Pancreas (tissue), 10 donors: ENCODE results near the gene KIDINS220. TPM values are rescaled to one million over a fixed set of nuclear protein-coding genes. Genes with fewer than 3 reads are reported as not detected.
A peak's percentile ranks its signal among the peaks of the same experiment; 100 is the strongest.

Experiments used
- ATAC-seq, 4 donors: fragments of 200-7000 bp; cut with Tn5 transposase; one replicate each; pipeline versions ENCODE4 v1.8.0 to v1.9.1; 2020; ENCODE audit warnings: mild to moderate bottlenecking in 4 of 4, moderate library complexity in 4 of 4
- DNase-seq, 6 donors: peaks; one replicate each; pipeline ENCODE4 v3.0.0-alpha.2; 2020
- FAIRE-seq: peaks from 2 replicates; lab custom pipeline; 2012; peaks lifted over from hg19 to GRCh38; lab: Jason Lieb, UNC
- H3K27ac ChIP-seq, 4 donors: fragments of 200-600 bp; sonication (generic); 1 replicate in 3 of 4; 2 replicates in 1 of 4; pipeline versions ENCODE4 v1.5.0 to v1.8.0; 2020
- H3K27me3 ChIP-seq, 4 donors: fragments of 200-600 bp; one replicate each; pipeline ENCODE4 v1.8.0; 2021
- H3K36me3 ChIP-seq, 3 donors: fragments of 200-600 bp; sonication (generic) in 1 of 3; one replicate each; pipeline versions ENCODE4 v1.5.0 to v1.8.0; 2020 to 2021
- H3K4me1 ChIP-seq, 3 donors: fragments of 200-600 bp; one replicate each; pipeline ENCODE4 v1.8.0; 2021
- H3K4me3 ChIP-seq, 4 donors: fragments of 200-600 bp; sonication (generic) in 2 of 4; one replicate each; pipeline versions ENCODE4 v1.5.0 to v1.8.0; 2020 to 2021
- H3K9me3 ChIP-seq, 4 donors: fragments of 200-600 bp; one replicate each; pipeline ENCODE4 v1.8.0; 2021
- CTCF ChIP-seq, 4 donors: fragments of 200-600 bp; sonication (generic) in 3 of 4; IDR thresholded peaks; one replicate each; pipeline versions ENCODE4 v1.5.0 to v1.8.0; 2021; ENCODE audit warnings: antibody characterized with exemption in 4 of 4
- WGBS, 2 donors: extraction: QIAGEN DNeasy Blood & Tissue Kit; methylation state at CpG; one replicate each; pipeline ENCODE4 v1.1.7; 2013; 5-methylcytosine and 5-hydroxymethylcytosine counted together
- intact Hi-C, 3 donors: fragments of 100-400 bp; cut with DNase I; formaldehyde crosslinking; loops; one replicate each; pipeline versions ENCODE4 v1.11.1 to v1.14.2; 2022
- polyA plus RNA-seq, 2 donors: library from polyadenylated mRNA; stranded (reverse); fragments of 200-250 nt; gene quantifications; one replicate each; pipeline ENCODE4 v1.2.3, GENCODE V29; 2013
- total RNA-seq, 6 donors: library from RNA; stranded (reverse); fragmentation: NEBNext Ultra II Directional in 4 of 6; extraction: Animal tissue kit (Norgen Biotek cat#: 25700) in 4 of 6; gene quantifications; one replicate each; pipeline versions ENCODE4 v1.2.1 to v1.2.4, GENCODE V29; 2021 to 2023
- donor health status: healthy with polysubstance abuse.
- donor health status: DM: no; HTN: no; CAD: no; lungs with moderate emphysema.
- donor health status: DM: no; HTN: no; CAD: no.
- donor health status: control.
- donor health status: control.
- donor health status: Bipolar disorder and iron deficiency.
- donor health status: DM: yes; HTN: yes; CAD: no.
- donor health status: DM: no; HTN: no; CAD: no.
- donor health status: DM: no; HTN: no; CAD: no.
- donor health status: DM: yes; HTN: yes; CAD: no.

KIDINS220 gene
- total and polyA plus RNA-seq, 8 donors, result 8.5 to 34.3 (median 18.2) TPM

GRCh38 chr2:8817221-8817620 lies 20.2 kb downstream of the KIDINS220 start:
- ATAC-seq, result no peak
- peak; percentile 63 for FAIRE-seq
- Histone ChIP-seq H3K4me3 (no peak overlapping the region), H3K27me3 (no peaks in the 10 kb centered on the region), H3K9me3 (no peaks in the 10 kb centered on the region), H3K27ac (no peak overlapping the region), H3K36me3 (peaks cover 0 to 5% (median 0%) of the 10 kb centered on the region in 3 donors), H3K4me1 (peaks cover 0 to 13% (median 12%) of the 10 kb centered on the region in 3 donors)
- DNase-seq, result no peak
- intact Hi-C loops, result no loop called here
- no peak for TF ChIP-seq CTCF (IDR thresholded peaks at IDR 0.05)
- 96 to 98% methylated on average over 1 of the region's 1 CpG for WGBS, 2 donors

- Histone ChIP-seq H3K27ac (no peak overlapping the region), H3K36me3 (peaks cover 0 to 47% (median 6%) of the 10 kb centered on the region in 3 donors), H3K4me3 (no peak overlapping the region), H3K4me1 (peaks cover 0 to 7% (median 6%) of the 10 kb centered on the region in 3 donors), H3K27me3 (no peaks in the 10 kb centered on the region), H3K9me3 (no peaks in the 10 kb centered on the region)
- no peak for FAIRE-seq
- TF ChIP-seq CTCF (IDR thresholded peaks at IDR 0.05), result no peak
- intact Hi-C loops, result no loop called here
- DNase-seq, result no peak
- 94 to 97% methylated on average over 6 of the region's 6 CpGs for WGBS, 2 donors
- ATAC-seq, result no peak
Measured at GRCh38 chr2:8806885-8807704, 30.3 kb downstream of the KIDINS220 start.

GRCh38 chr2:8805278-8806210 lies 31.9 kb downstream of the KIDINS220 start:
- Histone ChIP-seq H3K9me3 (no peaks in the 10 kb centered on the region), H3K4me3 (no peak overlapping the region), H3K4me1 (peaks cover 0 to 7% (median 6%) of the 10 kb centered on the region in 3 donors), H3K27ac (no peak overlapping the region), H3K27me3 (no peaks in the 10 kb centered on the region), H3K36me3 (peaks cover 0 to 33% (median 0%) of the 10 kb centered on the region in 3 donors)
- TF ChIP-seq CTCF (IDR thresholded peaks at IDR 0.05), result no peak
- intact Hi-C loops, result no loop called here
- DNase-seq, result no peak
- FAIRE-seq, result no peak
- 84 to 88% methylated on average over 6 of the region's 6 CpGs for WGBS, 2 donors
- no peak for ATAC-seq

- H3K9me3 ChIP-seq, result no peaks in the 10 kb centered on the region
- DNase-seq (peak in 4 of 6 donors; percentile 51 to 73 (median 56)), ATAC-seq (peak; percentile 96 to 98 (median 98)), FAIRE-seq (no peak)
- peak overlapping the region in 2 of 4 donors; percentile 2 to 34 for H3K27ac ChIP-seq
- TF ChIP-seq CTCF (IDR thresholded peaks at IDR 0.05), result no peak
- peaks cover 0 to 7% (median 6%) of the 10 kb centered on the region in 3 donors for H3K4me1 ChIP-seq
- H3K4me3 ChIP-seq, result no peak overlapping the region
- WGBS, 2 donors, result 58 to 64% methylated on average over 3 of the region's 3 CpGs
- no peaks in the 10 kb centered on the region for H3K27me3 ChIP-seq
- peaks cover 0 to 27% (median 0%) of the 10 kb centered on the region in 3 donors for H3K36me3 ChIP-seq
- intact Hi-C loops, result no loop called here
Measured at GRCh38 chr2:8803658-8804379, 33.6 kb downstream of the KIDINS220 start.
